GM23248 (cell line): ENCODE results near the gene DGAT2.

ENCODE experiments used
- EZH2 ChIP-seq: fragments of 200-600 bp; sonication (generic); IDR thresholded peaks from 2 replicates; pipeline ENCODE4 v1.6.1; 2018; ENCODE audit warnings: antibody characterized with exemption, mild to moderate bottlenecking; ENCODE audit not compliant: insufficient read depth, poor library complexity, severe bottlenecking
- EZH2phosphoT487 ChIP-seq: fragments of 200-600 bp; sonication (generic); IDR thresholded peaks from 2 replicates; pipeline ENCODE4 v1.6.1; 2018; ENCODE audit warnings: antibody characterized with exemption, moderate library complexity, mild to moderate bottlenecking, low read depth; ENCODE audit not compliant: insufficient read depth

DNA sequence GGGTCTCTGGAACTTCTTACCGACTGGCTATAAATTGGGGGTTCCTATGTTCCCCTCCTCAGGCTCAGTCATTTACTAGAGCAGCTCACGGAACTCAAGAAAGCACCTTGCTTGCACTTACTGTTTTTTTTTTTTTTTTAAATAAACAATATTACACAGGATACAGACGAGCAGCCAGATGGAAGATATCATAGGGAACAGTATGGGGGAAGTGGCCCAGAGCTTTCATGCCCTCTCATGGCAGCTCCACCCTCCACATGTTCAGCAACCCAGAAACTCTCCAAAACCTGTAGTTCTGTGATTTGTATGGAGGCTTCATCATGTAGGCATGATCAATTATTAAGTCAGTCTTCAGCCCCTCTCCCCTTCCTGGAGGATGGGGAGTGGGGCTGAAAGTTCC is 54.0 kb downstream of the DGAT2 start:
- TF ChIP-seq EZH2 (no peak), EZH2phosphoT487 (no peak)
